Endothelial cell of umbilical vein (primary cell): ENCODE results near the gene RRP8.

Experiments used
- CTCF ChIP-seq, 2 donors: IDR thresholded peaks; 1 replicate in 1 of 2; 2 replicates in 1 of 2; pipeline ENCODE4 v1.5.1; 2011; ENCODE audit warnings: low read length in 2 of 2, mild to moderate bottlenecking in 2 of 2, moderate library complexity in 2 of 2, control low read depth in 1 of 2, inconsistent platforms in 1 of 2, low read depth in 1 of 2; ENCODE audit not compliant: insufficient read depth in 1 of 2; ENCODE audit errors: extremely low read depth in 1 of 2
- EZH2 ChIP-seq: IDR thresholded peaks from 2 replicates; pipeline ENCODE4 v1.6.1; 2012; ENCODE audit warnings: borderline replicate concordance, low read depth, mild to moderate bottlenecking, moderate library complexity, low read length, inconsistent platforms; ENCODE audit not compliant: severe bottlenecking
- FOS ChIP-seq: IDR thresholded peaks from 2 replicates; pipeline ENCODE4 v1.6.1; 2011; ENCODE audit warnings: mild to moderate bottlenecking, low read length, moderate library complexity, borderline replicate concordance; ENCODE audit not compliant: insufficient read depth
- JUN ChIP-seq: IDR thresholded peaks from 2 replicates; pipeline ENCODE4 v1.6.1; 2011; ENCODE audit warnings: borderline replicate concordance, low read depth; ENCODE audit not compliant: insufficient read length, insufficient read depth
- MAX ChIP-seq: IDR thresholded peaks from 2 replicates; pipeline ENCODE4 v1.6.1; 2011; ENCODE audit not compliant: insufficient read depth, insufficient read length
- POLR2A ChIP-seq: IDR thresholded peaks from 2 replicates; pipeline ENCODE4 v1.6.1; 2012; ENCODE audit warnings: low read depth, mild to moderate bottlenecking, control low read depth, low read length
- POLR2AphosphoS5 ChIP-seq: IDR thresholded peaks from 2 replicates; pipeline ENCODE4 v1.6.1; 2012; ENCODE audit warnings: low read depth, mild to moderate bottlenecking, control low read depth, low read length, moderate library complexity; ENCODE audit not compliant: insufficient read depth

- no peak for TF ChIP-seq POLR2A
- TF ChIP-seq CTCF (IDR thresholded peaks at IDR 0.05; ENCODE audit: extremely low read depth in 1 of 2, insufficient read depth in 1 of 2, low read depth in 1 of 2, low read length in 2 of 2): no peak
- TF ChIP-seq EZH2: no peak
- no peak for TF ChIP-seq FOS
- TF ChIP-seq POLR2AphosphoS5: no peak
- TF ChIP-seq JUN: no peak
- TF ChIP-seq MAX: no peak
Observed at GRCh38 chr11:6630632-6631291, 27.3 kb upstream of the RRP8 start.
